Cerebellar nuclear complex (tissue), 1 donor: ENCODE results near the gene CEP55.
A peak's percentile ranks its signal among the peaks of the same experiment; 100 is the strongest.
"Not testable (repeated sequence)": the region's sequence is repeated elsewhere in the genome, so short reads cannot be mapped to it uniquely, and the experiment has no call there.

Experiments used
- DNase-seq, 2 experiments: peaks; one replicate each; lab custom pipeline; 2025; lab: John Stamatoyannopoulos, UW

CEP55 gene

DNA sequence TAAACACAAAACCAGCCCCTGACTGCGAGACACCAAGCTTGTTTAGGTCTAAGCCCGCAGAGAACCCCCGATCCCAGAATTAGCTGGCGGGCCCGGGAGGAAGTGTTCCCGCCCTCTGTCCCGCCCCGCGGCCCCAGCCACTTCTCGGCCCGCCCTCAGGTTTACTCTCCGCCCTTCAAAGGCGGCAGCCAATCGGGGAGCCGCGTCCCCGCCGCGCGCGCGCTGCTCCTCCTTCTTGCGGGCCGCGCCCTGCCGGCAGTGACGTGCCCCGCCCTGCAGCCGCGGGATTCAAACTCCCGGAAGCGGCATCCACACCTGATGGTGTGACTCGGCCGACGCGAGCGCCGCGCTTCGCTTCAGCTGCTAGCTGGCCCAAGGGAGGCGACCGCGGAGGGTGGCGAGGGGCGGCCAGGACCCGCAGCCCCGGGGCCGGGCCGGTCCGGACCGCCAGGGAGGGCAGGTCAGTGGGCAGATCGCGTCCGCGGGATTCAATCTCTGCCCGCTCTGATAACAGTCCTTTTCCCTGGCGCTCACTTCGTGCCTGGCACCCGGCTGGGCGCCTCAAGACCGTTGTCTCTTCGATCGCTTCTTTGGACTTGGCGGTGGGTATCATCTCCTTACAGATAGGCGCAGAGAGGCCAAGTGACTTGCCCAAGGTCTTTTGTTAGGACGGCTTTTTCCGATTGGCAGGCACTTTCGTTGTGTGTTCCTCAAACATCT, at the start of gene CEP55:
CEP55 (plus strand) TSS at position 291 of the 720 bp plus-strand sequence. CDS start 3,440 bp downstream, outside the sequence.
- peak in 1 of 2 experiments; percentile 24 for DNase-seq

DNA sequence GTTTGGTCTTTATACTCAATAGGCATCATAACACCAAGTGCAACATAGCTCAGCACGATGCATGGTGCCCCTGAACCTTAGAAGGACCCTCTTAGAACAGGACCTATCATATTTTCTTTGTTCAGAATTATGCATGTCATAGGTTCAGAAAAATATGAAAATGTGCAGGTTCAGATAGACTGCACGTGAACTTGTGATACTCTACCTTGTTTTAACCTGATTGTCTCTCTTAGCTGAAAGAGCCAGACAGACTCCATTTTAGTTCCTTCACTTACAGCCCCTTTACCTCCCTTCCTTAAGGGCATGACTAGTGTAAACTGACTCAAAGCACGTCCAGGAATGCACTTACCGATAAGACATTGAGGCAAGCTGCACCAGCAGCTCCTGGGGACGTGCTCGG, 49.4 kb upstream of the CEP55 start:
- no peak for DNase-seq

DNA sequence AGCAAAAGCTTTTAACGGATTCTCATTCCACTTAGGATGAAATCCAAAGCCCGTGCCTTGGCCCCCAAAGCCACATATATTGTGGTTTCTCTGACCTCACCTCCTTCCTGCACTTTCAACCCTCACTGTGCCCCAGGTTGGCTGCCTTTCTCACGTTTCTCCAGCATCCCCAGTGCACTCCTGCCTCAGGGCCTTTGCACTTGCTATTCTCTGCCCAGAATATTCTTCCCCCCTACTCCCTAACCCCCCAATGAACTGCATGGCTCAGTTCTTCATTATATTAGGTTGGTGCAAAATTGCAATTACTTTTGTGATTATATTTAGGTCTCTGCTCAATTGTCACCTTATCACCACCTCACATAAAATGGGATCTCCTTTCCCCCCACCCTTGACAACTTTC, 48.4 kb upstream of the CEP55 start:
- no peak for DNase-seq

DNA sequence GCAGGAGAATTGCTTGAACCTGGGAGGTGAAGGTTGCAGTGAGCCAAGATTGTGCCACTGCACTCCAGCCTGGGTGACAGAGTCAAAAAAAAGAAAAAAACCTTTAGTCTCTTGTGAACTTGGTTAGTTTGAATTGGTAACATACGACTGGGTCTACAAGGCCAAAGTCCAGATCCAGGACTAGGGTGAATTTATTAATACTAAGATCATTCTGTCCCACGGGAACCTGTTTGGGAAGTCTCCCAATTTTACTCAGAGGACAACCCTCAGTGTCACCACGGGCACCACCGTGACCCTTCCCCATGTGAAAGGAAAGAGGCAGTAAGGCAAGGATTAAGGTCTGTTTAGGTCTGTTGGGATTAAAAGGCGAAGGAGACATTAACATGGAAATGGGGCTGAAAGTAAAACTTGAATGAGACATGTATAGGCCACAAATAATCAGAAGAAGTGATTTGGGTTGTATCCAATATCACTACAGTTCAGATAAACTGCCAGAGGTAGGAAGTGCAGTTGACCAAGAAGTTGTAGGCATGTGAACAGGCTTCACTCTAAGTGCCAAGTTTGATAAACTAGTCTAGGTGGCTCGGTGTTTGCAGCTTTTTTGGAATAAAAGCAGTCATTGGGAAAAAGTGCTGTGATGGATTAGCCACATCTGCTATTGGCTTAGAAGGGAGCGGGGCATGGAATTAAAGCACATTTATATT, 45.0 kb upstream of the CEP55 start:
- no peak for DNase-seq

DNA sequence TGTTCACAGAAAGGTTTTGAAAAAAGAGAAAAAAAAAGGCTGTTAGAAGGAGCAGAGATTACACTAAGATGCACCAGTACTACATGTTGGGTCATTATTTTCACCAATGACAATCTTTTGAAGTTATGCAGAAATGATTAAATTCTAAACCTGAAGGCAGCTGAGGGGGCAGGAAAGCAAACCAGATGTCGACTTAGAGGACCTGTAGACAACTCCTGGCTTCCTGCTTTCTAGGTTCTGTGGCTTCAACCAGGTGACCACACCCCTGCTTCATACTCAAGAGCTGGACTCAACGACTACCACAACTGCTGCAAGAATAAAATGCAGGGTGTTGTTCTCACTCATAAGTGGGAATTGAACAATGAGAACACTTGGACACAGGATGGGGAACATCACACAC, 44.3 kb upstream of the CEP55 start:
- DNase-seq, result no peak

DNA sequence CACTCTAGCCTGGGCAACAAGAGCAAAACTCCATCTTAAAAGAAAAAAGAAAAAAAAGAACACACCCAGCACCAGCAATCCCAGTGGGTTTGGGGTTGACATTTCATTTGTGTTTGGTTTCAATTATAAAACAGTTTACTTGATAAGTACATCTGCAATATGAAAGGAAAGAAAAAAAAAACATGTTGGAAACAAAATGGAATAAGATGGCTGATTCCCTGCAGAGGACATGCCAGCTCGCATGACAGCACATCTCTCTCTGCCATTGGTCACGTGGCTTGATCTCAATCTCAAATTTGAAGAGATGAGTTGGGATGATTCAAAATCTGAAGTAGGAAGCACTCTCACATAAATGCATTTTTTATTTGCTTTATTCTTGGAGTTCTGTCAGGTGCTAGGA, 42.3 kb upstream of the CEP55 start:
- no peak for DNase-seq

DNA sequence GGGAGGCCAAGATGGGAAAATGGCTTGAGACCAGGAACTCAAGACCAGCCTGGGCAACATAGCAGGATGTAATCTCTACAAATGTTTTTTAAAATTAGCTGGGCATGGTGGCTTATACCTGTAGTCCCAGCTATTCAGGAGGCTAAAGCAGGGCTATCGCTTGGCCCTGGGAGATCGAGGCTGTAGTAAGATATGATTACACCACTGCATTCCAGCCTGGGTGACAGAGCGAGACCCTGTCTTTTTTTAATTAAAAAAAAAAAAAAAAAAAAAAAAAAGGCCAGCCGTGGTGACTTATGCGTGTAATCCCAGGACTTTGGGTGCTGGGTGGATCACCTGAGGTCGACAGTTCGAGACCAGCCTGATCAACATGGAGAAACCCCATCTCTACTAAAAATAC, 41.7 kb upstream of the CEP55 start:
- DNase-seq, result no peak

DNA sequence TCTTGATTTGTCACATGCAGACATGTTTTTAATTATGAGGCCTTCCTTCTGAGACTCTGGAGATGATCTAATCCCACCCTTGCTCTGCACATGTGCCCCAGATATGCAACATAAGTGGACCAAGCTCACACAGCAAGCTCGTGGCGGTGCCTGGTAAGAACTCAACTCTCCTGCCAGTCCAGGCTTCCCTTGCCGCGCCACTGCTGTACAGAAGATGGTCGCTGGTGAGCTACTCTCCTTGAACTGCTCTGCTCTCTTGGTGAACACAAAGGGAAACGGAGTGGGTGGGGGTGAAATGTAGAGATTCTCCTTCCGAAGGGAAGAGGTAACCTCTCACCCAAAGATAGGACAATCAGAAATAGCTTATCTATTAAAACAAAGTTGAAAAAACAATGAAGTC, 39.9 kb upstream of the CEP55 start:
- no peak for DNase-seq

DNA sequence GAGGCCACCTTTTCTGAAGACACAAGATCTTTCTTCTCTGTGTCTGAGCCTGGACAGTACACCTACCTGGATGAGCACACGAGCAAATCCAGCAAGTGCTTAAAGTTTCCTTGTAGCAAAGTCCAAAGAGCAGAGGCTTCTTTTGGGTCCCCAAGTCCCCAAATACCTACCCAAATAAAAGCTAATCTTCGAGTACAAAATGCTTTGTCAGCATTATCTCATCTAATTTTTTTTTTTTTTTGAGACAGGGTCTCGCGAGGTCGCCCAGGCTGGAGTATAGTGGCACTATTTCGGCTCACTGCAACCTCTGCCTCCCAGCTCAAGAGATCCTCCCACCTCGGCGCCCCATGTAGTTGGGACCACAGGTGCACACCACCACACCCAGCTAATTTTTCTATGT, 38.9 kb upstream of the CEP55 start:
- DNase-seq, result no peak

DNA sequence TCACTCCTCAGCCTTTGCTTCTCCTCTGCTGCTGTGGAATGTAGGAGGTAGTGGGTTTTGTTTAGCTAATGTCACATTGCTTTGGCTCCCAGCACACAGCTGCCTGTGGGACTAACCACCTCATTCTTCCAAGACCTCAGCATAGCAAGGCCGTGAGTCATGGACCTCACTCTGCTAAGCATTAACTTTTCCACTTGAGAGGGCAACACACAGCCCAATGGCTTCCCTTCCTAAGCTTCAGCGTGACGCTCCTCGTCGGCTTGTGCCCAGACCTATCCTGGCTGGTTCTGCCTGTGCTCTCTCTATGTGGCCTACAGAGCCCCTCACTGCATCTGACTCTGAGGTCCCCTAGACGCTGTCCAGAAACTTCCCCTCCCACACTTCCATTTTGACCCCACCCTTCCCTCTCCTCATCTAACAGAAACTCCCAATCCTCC, 37.6 kb upstream of the CEP55 start:
- no peak for DNase-seq

DNA sequence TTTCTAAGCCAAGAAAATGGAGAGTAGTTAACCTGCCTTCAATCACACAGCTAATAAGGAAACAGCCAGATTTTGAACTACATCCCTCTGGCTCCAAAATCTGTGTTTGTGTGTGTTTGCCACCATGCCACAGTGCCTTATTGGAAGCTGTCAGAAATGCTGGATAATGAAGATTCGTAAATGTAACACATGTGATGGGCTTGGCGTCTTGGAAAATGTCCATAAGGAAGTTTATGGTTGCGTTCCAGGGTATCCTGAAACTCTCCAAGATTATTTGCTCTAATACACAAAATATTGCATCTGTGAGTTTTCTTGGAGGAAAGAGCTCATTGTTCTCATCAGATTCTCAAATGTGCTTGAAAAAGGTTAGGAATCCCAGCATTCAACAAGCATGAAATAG, 36.9 kb upstream of the CEP55 start:
- DNase-seq, result no peak

DNA sequence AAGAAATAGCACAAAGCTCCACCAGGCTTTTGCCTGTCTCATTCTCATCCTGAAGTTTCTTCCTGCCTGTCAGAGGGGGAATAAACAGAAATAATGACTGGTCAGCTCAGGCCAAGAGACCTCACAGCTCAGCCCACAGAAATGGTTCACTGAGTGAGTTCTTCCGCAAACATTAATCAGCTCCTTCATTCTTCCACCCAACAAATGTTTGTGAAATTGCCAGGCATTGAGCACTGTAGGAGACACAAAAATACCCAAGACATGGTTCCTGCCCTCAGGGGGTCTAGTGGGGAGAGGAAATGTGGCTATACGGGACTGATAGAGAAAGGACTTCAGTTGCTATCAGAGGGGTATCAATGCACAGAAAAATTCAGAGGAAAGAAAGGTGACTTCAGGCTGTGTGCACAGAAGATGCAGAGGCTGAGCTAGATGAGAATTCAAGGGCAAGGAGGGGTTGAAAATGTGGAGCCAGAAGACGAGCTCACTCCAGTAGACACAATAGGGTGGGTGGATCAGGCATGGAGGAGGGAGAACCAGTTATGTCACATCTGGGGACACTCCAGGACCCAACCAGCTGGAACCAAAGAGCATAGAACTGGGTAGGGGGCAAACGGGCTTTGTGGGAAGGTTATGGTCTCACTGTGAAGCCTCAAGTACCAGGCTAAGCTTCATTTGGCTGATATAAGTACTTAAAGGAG, 35.2 kb upstream of the CEP55 start:
- no peak for DNase-seq

DNA sequence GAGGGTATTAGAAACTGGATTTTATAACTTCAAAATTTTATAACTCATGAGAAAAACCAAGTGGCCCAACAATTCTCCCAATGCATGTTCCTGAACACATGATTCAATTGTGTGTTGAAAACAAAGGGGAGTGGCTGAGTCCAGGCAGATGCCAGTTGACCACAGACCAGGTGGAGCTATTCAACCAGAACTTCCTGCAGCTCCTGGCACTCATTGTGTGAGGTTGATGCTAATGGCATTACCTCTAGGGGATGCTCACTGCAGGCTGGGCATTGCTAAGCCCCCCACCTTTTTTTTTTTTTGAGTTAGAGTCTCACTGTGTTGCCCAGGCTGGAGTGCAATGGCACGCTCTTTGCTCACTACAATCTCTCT, 34.6 kb upstream of the CEP55 start:
- no peak for DNase-seq

DNA sequence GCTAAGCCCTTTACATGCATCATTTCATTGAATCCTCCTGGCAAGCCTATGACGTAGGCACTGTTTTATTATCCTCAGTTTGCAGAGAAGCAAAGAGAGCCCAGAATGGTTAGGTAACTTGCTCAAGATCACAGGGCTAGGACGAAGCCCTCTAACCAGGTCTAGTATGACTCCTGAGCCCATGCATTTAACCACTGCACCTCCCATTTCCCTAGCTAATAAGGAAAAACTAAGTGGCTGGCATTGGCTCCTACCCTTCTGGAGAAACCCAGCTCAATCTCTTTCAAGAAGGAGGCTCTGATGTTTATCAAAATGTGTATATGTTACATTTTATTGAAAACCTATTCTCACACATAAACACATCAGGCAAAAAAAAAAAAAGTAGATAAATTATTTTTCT, 34.0 kb upstream of the CEP55 start:
- DNase-seq, result no peak

DNA sequence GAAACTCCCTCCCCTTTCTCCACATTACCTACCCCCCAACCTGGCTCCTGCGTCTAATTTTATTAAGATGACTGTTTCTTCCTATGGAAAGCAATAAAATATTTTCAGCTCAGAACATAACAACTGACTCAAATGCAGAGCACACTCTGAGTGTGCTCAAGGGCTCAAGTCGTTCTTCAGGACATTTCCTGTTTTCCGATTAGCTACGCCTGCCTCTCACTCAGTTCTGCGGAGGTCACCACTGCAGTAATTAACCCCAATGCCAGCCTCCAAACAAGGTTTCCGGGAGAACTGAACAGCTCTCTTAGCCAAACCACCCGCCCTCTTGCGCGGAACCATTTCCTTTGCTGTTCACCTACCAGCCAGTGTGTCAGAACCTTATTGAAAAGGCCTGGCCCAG, 33.5 kb upstream of the CEP55 start:
- no peak for DNase-seq

DNA sequence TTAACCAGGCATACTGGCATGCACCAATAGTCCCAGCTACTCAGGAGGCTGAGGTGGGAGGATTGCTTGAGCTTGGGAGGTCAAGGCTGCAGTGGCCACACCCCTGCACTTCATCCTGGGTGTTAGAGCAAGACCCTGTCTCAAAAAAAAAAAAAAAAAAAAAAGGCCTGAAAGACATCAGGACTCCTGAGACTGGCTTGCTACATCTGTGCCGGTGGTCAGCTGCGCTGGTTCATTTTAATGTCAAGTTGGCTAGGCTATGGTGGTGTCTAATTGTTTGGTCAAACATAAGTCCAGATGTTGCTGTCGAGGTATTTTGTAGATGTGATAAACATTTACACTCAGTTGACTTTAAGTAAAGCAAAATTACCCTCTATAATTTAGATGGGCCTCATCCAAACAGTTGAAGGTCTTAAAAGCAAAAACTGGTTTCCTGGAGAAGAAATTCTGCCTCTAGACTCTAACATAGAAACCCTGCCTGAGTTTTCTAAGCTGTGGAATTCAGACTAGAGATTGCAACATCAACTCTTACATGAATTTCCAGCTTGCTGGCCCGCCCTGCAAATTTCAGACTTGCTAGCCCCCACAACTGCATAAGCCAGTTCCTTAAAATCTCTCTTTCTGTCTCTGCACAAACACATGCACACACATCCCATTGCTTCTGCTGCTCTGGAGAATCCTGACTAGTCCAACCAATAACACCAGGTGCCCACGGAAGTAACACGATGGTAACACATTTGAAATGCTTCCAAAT, 32.5 kb upstream of the CEP55 start:
- DNase-seq, result no peak

DNA sequence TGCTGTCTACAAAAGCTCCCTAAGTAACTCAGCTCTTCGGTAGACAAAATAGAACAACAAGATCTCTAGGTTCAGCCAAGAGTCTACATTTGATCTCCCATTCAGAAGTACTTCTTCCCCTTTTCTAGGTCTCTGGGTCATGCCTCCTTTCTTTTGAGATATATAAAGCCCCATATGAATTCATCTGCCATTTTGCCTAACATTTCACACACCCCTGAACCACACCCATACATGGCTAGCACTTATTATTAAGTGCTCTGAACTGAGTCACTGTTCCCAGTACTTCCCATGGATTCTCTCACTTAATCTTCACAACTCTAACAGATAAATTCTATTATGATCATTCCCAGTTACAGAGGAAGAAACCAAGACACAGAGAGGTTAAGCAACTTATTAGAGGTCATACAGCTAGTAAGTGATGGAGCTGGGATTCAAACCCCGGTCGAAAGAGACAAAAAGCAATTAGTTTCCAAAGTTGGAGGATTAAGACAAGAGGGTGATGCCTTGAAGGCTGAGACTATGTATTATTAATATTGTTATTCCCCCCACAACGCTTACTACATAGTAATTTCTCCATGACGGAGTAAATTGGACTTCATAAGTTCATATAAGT, 31.5 kb upstream of the CEP55 start:
- no peak for DNase-seq

DNA sequence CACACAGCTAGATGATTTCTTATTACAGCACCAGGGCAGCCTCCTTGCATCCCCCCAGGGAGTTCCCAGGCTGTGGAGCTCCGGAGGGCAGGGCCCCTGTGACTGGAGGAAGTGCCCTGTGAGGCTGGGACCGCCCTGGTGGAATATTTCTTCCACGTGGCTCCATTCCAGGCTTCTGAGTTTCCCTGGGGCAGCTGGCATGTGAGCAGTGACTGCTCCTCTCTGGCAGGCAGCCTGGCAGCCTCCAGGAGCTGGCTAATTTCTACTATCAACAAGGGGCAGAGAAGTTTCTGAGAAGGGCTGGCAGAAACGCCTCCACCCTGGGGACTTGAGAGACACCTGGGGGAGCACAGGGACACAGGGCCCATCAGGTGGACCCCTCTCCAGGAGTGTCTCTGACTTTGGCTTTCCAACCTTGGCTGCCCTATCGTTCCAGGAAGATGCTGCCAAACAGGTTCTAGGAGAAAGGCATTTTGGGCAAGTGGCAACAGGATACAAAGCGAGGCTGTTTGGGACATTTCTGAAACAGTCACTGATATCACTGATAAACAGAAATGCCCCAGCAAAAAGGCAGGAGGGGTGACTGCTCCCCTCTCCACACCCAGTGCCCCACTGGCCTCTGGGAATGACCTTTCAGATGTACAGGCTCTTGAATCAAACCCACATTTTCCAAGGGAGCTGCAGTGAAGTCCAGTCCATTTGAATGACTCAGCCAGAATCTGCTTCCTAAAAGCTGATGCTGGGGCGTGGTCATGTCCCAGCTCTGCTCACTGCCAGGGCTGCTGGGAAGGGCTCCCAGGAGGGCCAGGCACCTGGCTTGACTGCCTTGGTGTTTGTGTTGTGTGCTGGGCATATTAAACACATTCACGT, 30.4 kb upstream of the CEP55 start:
- no peak for DNase-seq

DNA sequence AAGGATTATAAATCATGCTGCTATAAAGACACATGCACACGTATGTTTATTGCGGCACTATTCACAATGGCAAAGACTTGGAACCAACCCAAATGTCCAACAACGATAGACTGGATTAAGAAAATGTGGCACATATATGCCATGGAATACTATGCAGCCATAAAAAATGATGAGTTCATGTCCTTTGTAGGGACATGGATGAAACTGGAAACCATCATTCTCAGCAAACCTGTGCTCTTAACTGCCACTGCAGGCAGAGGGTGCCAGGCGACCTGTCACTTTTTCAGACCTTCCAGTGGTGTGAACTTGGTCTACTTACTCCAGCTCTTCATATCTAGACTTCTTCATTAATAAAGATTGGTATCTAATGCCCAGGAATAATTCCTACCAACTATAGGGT, 28.8 kb upstream of the CEP55 start:
- DNase-seq, result not testable (repeated sequence)

DNA sequence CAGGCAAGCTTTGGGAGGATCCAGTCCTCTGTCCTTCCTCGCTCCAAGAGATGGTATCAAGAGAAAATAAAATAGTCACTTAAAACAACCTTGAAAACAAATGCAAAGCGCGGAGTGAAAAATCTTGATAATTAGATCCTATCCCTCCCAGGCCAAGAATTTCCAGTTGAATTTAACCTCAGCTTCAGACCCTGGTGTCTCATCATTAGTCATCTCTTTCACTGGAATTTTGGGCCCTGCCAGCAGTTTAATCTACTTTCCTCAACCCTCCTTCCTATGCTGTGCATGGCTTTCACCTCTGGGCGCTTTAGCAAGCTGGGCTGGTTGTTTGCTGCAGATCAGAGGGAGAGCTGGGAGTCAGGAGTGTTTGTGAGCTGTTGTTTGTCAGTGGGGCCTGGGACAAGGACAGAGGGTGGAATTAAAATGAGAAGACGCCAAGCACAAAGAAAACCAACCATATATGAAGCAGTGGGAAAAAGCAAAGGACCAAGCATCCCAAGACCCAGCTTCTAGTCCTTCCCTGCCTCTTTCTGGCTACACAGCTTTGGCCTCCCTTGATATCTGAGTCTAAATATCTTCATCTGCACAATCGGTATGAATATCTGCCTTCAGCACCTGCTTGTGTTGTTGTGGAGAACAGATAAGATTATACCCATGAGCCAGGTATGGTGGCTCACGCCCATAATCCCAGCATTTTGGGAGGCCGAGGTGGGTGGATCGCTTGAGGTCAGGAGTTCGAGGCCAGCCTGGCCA, 27.8 kb upstream of the CEP55 start:
- no peak for DNase-seq
